NCI-H748 treated with DMSO at 0.1 percent for 48 hours (cell line): ENCODE results near the gene AGAP3.
A peak's percentile ranks its signal among the peaks of the same experiment; 100 is the strongest.

Experiments
- DNase-seq: peaks from one replicate; lab custom pipeline; 2025; lab: John Stamatoyannopoulos, UW

Gene AGAP3

GRCh38 chr7:151167197-151167961 lies 81.1 kb downstream of the AGAP3 start, which contains the start of gene GBX1:
Gene GBX1 (minus strand): TSS chr7:151167694. CDS start chr7:151167548, 146 bp downstream.
- DNase-seq: no peak

- DNase-seq: peak; percentile 29
Measured at GRCh38 chr7:151168003-151168786, 81.9 kb downstream of the AGAP3 start.

GRCh38 chr7:151168787-151169162 lies 82.5 kb downstream of the AGAP3 start:
- DNase-seq: no peak

GRCh38 chr7:151172273-151173141 lies 86.2 kb downstream of the AGAP3 start:
- peak; percentile 57 for DNase-seq

- DNase-seq: no peak
Measured at GRCh38 chr7:151173386-151174245, 87.3 kb downstream of the AGAP3 start.

GRCh38 chr7:151174246-151175046 lies 88.2 kb downstream of the AGAP3 start:
- no peak for DNase-seq

- no peak for DNase-seq
Measured at GRCh38 chr7:151175047-151175792, 88.9 kb downstream of the AGAP3 start.

GRCh38 chr7:151175793-151176311 lies 89.6 kb downstream of the AGAP3 start:
- no peak for DNase-seq

GRCh38 chr7:151176401-151176800 lies 90.1 kb downstream of the AGAP3 start:
- DNase-seq: no peak

GRCh38 chr7:151177310-151177709 lies 91.0 kb downstream of the AGAP3 start:
- DNase-seq: no peak

- no peak for DNase-seq
Measured at GRCh38 chr7:151178236-151178635, 92.0 kb downstream of the AGAP3 start.

- no peak for DNase-seq
Measured at GRCh38 chr7:151178831-151179230, 92.6 kb downstream of the AGAP3 start.

GRCh38 chr7:151179287-151179860 lies 93.1 kb downstream of the AGAP3 start:
- no peak for DNase-seq

GRCh38 chr7:151179946-151180345 lies 93.7 kb downstream of the AGAP3 start:
- DNase-seq: no peak

GRCh38 chr7:151181011-151181431 lies 94.7 kb downstream of the AGAP3 start:
- DNase-seq: no peak

GRCh38 chr7:151185762-151186639 lies 99.7 kb downstream of the AGAP3 start:
- no peak for DNase-seq

- no peak for DNase-seq
Measured at GRCh38 chr7:151186640-151187408, 100.5 kb downstream of the AGAP3 start, which contains the start of gene ASB10. Gene ASB10 (minus strand): TSS chr7:151187250. CDS start chr7:151187130, 120 bp downstream.
